HG02973 (cell line): Measurements from ENCODE around the gene GPS1.
A peak's percentile ranks its signal among the peaks of the same experiment; 100 is the strongest.

Experiments used
- ATAC-seq: cut with Tn5 transposase; IDR thresholded peaks from one replicate; pipeline ENCODE4 v1.9.1; 2021; ENCODE audit warnings: moderate library complexity; ENCODE audit not compliant: unreplicated experiment

Gene GPS1

GRCh38 chr17:82014432-82014831 is 37.3 kb upstream of the GPS1 start:
- no peak for ATAC-seq

- ATAC-seq = no peak
These were observed 36.8 kb upstream of the GPS1 start for GRCh38 chr17:82014971-82015310.

- no peak for ATAC-seq
These were observed 36.3 kb upstream of the GPS1 start for GRCh38 chr17:82015311-82015971.

- ATAC-seq = no peak
These were observed 35.4 kb upstream of the GPS1 start for GRCh38 chr17:82016061-82016874.

- ATAC-seq = no peak
These were observed 34.7 kb upstream of the GPS1 start for GRCh38 chr17:82016875-82017459.

- no peak for ATAC-seq
These were observed 34.0 kb upstream of the GPS1 start for GRCh38 chr17:82017612-82018151.

GRCh38 chr17:82018152-82018988 is 33.3 kb upstream of the GPS1 start:
- ATAC-seq = no peak

GRCh38 chr17:82018989-82019689 is 32.6 kb upstream of the GPS1 start:
- ATAC-seq = no peak

GRCh38 chr17:82019690-82020571 is 31.8 kb upstream of the GPS1 start:
- no peak for ATAC-seq

- no peak for ATAC-seq
These were observed 31.1 kb upstream of the GPS1 start for GRCh38 chr17:82020572-82021106.

- ATAC-seq = no peak
These were observed 30.4 kb upstream of the GPS1 start for GRCh38 chr17:82021107-82021899.

- no peak for ATAC-seq
These were observed 29.8 kb upstream of the GPS1 start for GRCh38 chr17:82021900-82022309.

- ATAC-seq = no peak
These were observed 29.3 kb upstream of the GPS1 start, which contains the start of gene CENPX for GRCh38 chr17:82022310-82022980. CENPX (minus strand) TSS chr17:82022878; CDS start chr17:82022861, 17 bp downstream.

- ATAC-seq = peak; percentile 80
These were observed 28.7 kb upstream of the GPS1 start, which contains the start of gene LRRC45 for GRCh38 chr17:82022981-82023446. LRRC45 (plus strand) TSS chr17:82023305; CDS start chr17:82023644, 339 bp downstream.

- ATAC-seq = peak; percentile 8
These were observed 28.1 kb upstream of the GPS1 start for GRCh38 chr17:82023447-82024241.

GRCh38 chr17:82024859-82025258 is 26.8 kb upstream of the GPS1 start:
- ATAC-seq = no peak
